COLO668 (cell line): ENCODE measurements around the gene XYLT1.
"Not testable (repeated sequence)": the region's sequence is repeated elsewhere in the genome, so short reads cannot be mapped to it uniquely, and the experiment has no call there.

Source experiments
- DNase-seq: peaks from one replicate; lab custom pipeline; 2025; ENCODE audit not compliant: unreplicated experiment; lab: John Stamatoyannopoulos, UW

Gene XYLT1, protein sequence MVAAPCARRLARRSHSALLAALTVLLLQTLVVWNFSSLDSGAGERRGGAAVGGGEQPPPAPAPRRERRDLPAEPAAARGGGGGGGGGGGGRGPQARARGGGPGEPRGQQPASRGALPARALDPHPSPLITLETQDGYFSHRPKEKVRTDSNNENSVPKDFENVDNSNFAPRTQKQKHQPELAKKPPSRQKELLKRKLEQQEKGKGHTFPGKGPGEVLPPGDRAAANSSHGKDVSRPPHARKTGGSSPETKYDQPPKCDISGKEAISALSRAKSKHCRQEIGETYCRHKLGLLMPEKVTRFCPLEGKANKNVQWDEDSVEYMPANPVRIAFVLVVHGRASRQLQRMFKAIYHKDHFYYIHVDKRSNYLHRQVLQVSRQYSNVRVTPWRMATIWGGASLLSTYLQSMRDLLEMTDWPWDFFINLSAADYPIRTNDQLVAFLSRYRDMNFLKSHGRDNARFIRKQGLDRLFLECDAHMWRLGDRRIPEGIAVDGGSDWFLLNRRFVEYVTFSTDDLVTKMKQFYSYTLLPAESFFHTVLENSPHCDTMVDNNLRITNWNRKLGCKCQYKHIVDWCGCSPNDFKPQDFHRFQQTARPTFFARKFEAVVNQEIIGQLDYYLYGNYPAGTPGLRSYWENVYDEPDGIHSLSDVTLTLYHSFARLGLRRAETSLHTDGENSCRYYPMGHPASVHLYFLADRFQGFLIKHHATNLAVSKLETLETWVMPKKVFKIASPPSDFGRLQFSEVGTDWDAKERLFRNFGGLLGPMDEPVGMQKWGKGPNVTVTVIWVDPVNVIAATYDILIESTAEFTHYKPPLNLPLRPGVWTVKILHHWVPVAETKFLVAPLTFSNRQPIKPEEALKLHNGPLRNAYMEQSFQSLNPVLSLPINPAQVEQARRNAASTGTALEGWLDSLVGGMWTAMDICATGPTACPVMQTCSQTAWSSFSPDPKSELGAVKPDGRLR

DNA sequence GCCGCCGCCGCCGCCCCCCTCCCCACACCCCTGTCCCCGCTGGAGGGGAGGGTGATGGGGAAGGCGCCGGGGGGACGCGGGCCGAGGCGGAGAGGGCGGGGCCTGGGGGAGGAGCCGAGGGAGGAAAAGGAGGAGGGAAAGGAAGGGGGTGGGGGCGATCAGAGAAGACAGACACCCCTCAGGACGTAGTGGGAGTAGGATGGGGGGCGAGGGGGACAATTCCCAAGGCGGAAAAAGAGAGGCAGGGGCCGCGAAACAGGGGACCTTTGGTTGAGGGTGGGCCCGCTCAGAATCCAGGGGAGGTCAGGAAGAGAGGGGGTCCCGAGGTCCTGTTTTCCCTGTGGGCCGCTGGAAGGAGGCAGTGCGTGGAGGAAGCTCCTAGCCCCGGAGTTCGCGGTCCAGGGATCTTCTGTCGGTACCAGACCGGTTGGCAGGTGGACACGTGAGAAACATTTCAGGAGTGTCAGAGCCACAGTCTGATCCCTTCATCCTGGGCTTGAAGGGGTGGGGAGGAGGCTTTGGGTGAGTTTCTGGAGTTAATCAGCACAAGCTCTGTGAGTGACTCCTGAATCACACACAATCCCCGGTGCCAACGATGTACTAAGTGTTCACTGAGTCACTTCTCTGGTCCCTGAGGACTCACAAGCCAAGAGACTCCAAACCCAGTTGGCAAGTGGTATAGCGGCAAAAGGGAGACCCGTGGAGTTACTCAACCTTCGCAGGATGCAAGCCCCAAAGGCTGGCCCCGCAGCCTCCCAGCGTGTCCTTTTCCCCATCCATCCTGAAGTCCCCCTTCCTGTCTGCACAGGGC lies at the start of gene XYLT1:
Gene XYLT1, minus strand, starts transcription at position 53 of the 811 bp plus-strand sequence. CDS start 164 bp downstream, outside the sequence.
- DNase-seq = no peak

DNA sequence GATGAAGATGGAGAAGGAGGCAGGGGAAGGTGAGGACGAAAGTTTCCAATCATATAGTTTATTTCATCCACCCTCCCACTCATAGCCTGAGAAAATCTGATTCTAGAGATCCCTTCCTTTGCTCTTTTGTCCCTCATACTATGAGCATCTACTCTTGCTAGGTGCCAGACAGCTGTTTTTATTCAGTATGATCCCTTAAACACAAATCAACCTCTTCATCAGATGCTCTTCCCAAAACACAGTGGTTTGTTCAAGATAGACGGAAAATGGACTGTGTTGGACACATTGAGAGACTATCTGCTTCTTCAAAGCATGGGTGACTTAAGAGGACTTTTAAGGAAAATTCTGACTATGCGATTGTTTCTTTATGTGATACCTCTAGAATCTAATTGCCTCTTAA lies 49.4 kb upstream of the XYLT1 start:
- no peak for DNase-seq

DNA sequence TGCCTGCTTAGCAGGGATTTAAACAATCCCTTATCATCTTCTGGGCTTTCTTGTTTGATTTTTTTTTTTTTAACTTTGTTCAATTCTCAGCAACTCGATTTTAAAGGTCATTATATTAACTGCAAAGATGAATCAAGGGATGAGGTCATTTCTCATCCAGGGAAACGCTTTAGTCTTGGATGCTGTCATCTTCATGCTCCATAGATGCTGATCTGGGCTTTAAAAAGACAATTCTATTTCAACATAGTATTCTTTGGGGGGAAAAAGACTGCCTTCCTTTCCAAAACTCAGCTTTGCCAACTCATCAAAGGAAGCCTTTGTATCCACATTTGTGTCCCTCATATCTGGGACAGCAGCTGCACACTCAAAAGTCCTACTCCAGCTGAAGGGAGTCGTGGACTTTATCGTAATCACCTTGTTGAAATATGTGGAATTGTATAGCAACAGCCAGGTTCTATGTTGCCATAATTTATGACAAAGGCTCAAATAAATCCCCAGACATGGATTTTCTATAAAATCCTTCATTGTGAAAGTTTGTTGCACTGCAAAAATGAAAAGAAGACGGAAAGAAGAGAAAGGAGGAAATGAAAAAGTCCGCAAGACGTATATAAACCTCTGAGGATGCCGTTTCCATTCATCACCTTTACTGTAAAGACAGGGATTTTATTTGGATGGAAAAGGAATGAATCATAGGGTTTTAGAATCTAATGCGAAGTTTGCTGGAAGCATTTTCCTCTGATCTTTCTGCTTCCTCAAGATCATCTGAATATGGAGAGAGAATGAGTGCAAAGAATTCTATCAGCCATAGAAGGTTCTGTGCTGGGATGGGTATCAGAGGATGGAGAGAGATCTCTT lies 48.6 kb upstream of the XYLT1 start:
- DNase-seq = no peak

DNA sequence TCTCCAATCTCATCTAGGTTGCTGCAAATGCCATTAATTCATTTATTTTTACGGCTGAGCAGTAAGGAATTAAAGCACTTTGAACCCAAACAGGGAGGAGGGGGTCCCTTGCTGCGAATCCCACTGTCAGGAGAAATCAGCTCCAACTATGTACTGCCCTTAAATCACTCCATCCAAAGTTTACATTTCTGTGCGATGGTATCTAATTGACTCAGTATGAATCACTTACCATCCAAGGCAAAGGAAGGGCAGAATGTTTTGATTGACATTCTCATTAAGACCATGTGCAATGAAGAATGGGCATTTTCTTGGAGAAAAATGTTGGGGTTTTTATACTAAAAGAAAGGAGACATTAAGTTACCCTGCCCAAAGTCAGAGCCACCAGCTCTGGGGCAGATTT lies 47.7 kb upstream of the XYLT1 start:
- no peak for DNase-seq

DNA sequence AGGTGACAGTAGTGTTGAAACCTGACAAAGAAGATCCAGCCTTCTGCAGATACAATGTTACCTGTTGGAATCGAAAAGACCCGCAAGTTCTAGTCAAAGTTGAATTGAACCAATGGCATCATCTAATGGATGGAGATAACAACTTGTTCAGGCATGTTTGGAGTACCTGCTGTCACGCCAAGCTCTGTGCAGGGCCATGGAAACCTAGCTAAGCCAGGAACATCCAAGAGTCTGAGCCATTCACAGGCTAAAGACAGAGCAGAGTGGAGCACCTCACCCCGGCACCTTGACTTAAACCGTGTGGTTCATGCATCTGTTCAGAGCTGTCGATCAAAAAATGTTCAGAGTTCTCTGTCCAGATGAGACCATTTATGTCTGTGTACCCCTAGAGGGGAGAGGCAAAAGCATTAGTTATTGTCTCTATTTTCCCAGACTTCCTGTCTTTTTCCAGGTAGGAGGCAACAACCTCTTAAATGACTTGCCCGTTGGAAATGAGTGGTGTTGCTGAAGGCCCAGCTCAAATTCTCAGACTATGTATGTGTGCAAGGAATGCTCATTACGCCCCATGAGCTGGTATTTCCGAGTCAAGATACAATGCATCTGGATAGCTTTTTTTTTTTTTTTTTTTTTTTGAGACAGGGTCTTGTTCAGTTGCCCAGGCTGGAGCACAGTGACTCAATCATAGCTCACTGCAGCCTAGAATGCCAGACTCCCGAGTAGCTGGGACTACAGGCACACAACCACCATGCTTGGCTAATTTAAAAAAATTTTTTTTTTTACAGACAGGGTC lies 44.9 kb upstream of the XYLT1 start:
- DNase-seq = no peak

DNA sequence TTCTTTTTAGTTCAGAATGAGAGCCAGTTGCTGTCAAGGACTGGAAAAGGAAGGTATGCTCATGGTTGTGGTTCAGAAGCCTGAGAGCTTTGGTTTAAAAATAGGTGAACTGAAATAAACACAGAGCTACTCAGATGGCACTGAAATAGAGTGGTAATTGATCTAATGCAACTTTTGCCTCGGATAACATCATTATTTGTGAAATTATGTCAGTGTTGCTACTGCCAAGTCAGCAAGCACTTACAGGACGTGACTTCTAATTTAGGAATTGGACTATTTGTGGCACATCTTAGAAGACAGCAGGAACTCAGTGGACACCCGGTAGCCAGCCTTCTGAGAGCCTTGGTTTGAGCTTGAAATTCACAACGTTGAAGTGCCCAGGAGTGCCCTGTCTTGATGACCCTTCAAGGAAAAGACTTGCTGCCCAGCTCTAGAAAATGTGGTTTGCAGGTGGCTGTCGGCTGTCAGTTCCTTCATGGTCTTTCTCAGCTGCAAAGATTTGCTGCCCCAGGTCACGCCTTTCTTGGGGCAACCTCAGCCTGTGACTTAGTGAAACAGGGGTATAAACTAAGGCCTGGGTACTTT lies 42.0 kb upstream of the XYLT1 start:
- DNase-seq = no peak

DNA sequence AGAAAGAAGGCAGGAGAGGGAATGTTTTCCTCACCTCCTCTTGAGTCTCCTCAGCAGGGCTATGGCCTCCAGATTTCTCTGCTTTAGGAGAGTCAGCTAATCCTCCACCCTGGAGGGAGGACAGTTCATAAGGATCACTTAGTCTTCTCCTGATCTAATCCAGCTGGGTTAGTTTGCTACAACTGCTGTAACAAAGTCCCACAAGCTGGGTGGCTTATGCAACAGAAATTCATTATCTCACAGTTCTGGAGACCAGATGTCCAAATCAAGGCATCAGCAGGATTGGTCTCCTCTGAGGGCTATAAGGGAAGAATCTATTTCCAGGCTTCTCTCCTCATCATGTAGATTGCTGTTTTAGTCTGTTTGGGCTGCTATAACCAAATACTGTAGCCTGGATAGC lies 40.6 kb upstream of the XYLT1 start:
- no peak for DNase-seq

DNA sequence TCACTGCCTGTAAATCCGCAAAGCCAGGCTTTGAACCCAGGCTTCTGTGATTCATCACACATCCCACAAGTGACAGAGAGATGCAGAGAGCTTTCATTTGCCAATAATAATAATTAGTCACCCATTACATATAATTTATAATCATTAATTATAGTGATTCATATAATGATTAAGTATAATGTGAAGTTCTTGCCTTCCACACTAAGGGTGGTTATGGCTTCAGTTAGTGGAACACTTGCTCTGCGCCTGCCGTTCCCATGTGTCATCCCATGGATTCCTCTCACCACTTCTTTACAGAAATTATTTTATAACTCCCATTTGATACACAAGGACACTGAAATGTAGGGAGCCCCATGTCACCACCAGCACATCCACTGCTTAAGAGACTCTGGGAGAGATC lies 39.8 kb upstream of the XYLT1 start:
- no peak for DNase-seq

DNA sequence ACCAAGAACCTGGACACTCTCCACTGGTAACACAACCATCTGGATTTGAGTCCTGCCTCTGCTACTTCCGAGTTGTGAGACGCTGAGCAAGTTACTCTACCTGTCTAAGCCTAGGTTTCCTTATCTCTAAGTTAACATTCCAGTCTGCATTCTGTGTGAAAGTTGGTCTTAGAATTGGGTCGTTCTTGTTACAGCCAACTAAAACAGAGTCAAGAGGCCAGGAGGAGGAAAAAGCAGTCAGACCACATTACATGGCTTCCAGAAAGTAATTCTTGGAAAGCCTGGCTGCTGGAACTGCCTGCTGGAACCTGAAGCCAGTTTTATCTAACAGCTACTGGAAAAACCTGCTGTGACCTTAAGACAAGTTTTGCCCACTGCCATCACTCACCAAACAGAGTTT lies 38.4 kb upstream of the XYLT1 start:
- no peak for DNase-seq

DNA sequence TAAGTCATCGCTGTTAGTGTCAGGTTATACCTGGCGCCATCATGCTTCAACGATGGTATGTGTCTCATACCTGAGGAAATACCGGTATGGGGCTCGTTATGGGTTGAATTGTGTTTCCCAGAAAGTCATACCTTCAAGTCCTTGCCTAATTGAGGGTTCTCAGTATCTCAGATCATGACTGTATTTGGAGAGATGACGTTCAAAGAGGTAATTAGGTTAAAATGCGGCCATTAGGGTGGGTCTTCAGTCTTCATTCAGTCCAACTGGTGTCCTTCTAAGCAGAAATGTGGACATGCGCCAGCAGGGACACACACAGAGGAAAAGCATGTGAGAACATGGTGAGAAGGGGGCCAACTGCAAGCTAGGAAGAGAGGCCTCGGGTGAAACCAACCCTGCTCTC lies 37.5 kb upstream of the XYLT1 start:
- no peak for DNase-seq

DNA sequence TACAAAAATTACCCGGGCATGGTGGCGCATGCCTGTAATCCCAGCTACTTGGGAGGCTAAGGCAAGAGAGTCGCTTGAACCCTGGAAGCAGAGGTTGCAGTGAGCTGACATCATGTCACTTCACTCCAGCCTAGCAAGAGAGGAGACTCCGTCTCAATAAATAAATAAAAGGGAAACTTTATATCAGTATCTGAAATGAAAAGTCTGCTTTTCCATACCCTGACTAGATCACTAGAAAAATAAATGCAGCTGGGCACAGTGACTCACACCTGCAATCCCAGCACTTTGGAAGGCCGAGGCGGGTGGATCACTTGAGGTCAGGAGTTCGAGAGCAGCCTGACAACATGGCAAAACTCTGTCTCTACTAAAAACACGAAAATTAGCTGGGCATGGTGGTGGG lies 36.8 kb upstream of the XYLT1 start:
- not testable (repeated sequence) for DNase-seq

DNA sequence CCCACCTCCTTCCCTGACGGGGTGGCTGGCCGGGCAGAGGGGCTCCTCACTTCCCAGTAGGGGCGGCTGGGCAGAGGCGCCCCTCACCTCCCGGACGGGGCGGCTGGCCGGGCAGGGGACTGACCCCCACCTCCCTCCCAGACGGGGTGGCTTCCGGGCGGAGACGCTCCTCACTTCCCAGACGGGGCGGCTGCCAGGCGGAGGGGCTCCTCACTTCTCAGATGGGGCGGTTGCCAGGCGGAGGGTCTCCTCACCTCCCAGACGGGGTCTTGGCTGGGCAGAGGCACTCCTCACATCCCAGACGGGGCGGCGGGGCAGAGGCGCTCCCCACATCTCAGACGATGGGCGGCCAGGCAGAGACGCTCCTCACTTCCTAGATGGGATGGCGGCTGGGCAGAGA lies 35.1 kb upstream of the XYLT1 start:
- DNase-seq = not testable (repeated sequence)

DNA sequence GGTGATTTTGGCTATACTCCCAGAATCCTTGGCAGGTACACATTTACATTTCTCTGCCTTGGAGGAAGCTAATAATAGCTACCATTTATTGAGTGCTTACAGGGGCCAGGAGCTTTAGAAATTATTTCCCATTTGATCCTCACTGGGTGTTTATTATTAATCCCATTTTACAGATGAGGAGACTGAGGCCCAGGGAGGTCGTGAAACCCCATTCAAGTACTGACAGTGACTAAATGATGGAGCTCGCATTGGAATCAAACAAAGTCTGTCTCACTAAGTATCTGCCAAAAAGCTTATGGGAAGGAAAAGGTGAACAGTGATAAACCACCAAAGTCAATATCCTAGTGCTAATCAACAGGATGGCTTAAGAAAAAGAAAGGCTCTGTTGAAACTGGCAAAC lies 33.3 kb upstream of the XYLT1 start:
- DNase-seq = no peak

DNA sequence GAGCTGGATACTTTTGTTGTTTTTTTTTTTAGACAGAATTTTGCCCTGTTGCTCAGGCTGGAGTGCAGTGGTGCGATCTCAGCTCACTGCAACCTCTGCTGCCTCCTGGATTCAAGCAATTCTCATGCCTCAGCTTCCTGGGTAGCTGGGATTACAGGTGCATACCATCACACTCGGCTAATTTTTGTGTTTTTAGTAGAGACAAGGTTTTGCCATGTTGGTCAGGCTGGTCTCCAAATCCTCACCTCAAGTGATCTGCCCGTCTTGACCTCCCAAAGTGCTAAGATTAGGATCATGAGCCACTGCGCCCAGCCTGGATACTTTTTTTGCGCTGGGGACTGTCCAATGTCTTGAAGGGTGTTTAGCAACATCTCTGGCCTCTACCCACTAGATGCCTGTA lies 32.6 kb upstream of the XYLT1 start:
- DNase-seq = no peak

DNA sequence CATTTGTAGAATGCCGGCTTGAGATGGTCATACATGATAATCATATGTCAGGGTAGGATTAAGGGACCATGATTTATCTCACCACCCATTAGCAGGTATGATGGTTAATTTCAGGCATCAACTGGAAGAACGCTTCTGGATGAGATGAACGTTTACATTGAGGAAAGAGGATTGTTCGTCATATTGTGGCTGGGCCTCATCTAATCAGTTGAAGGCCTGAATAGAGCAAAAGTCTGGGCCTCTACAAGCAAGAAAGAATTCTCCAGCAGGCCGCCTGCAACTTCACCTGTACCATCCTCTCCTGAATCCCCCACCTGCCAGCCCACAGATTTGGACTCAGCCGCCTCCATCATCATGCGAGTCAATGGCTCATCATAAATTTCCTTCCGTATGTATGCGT lies 30.6 kb upstream of the XYLT1 start:
- no peak for DNase-seq

DNA sequence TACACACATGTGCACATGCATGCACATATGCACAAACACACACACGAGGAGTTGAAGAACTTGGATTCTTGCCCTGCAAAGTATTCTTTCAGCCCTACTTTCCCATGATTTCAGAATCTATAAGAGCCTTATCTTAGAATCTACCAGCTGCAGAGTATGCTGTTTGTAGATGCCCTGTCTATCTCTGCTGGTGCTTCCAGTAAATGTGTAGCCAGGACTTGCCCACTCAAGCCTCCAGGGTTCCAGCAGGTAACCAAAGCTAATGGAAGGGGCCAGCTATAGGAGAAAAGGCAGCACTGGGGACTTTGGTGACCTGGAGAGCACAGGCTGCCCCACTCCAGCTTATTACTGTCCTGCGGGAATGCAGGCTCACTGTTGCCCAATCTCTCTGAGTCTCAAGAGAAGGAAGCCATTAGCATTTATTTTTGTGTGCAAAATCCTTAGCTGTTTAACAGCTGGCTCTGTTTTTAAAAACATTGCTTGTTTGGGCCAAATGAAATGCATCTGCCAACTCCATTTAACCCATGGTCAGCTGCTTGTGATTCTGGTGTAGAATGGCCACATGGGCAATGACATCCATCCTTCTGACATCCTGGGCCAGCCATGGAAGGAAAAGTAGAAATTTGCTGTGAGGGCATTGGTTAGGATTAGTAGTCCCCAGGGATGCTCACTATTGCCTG lies 28.6 kb upstream of the XYLT1 start:
- no peak for DNase-seq

DNA sequence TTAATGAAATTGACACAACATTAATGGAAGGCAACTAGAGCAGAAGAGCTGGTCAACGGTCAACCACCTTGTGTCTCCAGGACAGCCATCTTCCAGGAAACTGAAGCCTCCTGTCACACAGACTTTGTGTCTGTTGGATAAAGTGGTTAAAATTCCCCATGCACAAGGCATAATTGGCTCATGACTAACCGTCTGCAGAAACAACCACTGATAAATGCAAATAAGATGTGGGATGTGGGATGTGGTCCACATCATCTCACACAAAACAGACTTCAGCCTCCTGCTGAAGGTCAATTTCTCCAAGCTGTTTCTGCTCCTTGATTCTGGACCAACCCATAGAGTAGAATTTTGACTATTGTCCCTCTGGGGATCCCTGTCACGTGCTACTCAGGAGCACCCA lies 26.9 kb upstream of the XYLT1 start:
- no peak for DNase-seq

DNA sequence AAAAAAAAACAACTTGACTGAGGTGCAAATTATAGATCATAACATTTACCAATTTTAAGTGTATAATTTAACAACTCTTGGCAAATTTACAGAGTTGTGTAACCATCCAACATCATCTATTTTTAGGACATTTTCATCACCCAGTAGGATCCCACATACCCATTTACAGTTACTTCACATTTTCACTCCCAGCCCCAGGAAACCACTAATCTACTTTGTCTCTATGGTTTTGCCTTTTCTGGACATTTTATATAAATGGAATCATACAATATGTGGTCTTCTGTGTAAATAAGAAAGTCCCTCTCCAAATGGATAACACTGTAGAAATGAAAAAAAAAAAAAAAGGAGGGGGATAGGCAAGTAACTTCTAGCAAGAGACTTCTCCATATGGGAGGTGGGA lies 26.1 kb upstream of the XYLT1 start:
- DNase-seq = no peak

DNA sequence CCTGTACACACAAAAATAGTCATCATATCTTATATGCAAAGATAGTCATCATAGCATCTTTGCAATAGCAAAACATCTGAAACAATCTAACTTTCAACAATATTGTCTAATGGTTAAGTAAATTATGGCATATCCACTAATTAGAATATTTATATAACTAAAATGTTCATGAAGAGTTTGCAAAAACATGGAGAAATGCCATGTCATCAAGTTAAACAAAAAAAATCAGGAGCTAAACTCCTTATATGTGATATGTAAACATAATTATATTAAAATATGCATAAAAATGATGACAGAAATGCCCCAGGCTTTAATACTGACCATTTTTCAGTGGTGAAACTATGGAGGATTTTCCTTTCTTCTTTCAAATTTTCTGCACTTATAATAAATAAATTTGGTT lies 22.3 kb upstream of the XYLT1 start:
- DNase-seq = no peak
